ENCODE results near the gene SRSF4.

Gene SRSF4

DNA sequence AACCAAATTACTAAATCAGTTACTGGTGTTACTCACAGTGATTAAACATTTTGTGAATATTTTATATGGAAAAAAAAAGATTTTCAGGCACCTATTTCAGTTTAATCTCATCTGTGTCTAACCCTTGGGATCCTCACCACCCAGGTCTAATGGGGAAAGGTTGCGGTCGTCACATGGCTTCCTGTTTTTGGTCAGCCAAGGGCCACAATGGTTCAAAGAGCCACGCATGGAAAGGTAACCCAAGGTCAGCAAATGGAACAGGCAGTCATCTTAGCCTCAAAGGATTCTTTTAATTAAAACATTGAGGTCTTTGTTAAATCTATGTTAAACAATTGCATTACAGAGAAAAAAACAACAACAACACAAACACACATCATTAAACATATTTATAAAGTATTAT lies 21.9 kb downstream of the SRSF4 start:
- no peaks in the 10 kb centered on the region for H3K9me3 ChIP-seq (ENCODE audit: low read length)
- TF ChIP-seq EZH2 (IDR thresholded peaks at IDR 0.05; ENCODE audit: borderline replicate concordance, low read length) (no peak), CTCF (IDR thresholded peaks at IDR 0.05; ENCODE audit: low read length) (no peak)
- H3K4me1 ChIP-seq (ENCODE audit: insufficient read depth, low read length, severe bottlenecking) = no peaks in the 10 kb centered on the region
- no peaks in the 10 kb centered on the region for H3F3A ChIP-seq (ENCODE audit: insufficient read depth, low read length)
- no peaks in the 10 kb centered on the region for H3K9me2 ChIP-seq (ENCODE audit: low read depth, low read length)
- peaks cover 2% of the 10 kb centered on the region; the same call in 1 of the 2 replicates for H4K20me1 ChIP-seq (ENCODE audit: insufficient read depth, low read length)
- H3K36me3 ChIP-seq (ENCODE audit: insufficient read depth, low read length) = peaks cover 95% of the 10 kb centered on the region
- no peak overlapping the region for H3K4me2 ChIP-seq (ENCODE audit: low read length)
- H3K27ac ChIP-seq (ENCODE audit: low read depth, low read length, poor library complexity, severe bottlenecking) = no peak overlapping the region
- H3K4me3 ChIP-seq (ENCODE audit: low read depth, low read length, poor library complexity, severe bottlenecking) = no peak overlapping the region
- H3K9ac ChIP-seq (ENCODE audit: low read length) = no peak overlapping the region
- no peaks in the 10 kb centered on the region for H3K27me3 ChIP-seq (ENCODE audit: insufficient read depth, low read length)
- H2AFZ ChIP-seq (ENCODE audit: low read length) = no peak overlapping the region
- peaks cover 32% of the 10 kb centered on the region for H3K79me2 ChIP-seq (ENCODE audit: insufficient read depth, low read length)

DNA sequence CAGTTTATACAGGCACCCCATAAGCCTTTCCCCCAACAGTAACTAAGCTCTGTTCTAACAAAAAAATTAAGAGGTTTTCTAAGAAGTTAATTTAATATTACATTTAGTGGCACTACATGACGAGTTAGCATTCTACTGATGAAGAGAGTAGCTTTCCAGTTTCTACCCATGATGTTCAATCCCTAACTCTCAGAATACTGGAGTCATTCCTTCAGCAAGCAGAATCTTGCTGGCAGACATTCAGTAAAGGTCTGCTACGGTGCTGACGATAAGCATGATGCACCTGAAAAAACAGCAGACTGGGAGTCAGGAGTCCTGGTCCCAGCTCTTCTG lies 24.5 kb downstream of the SRSF4 start:
- Histone ChIP-seq H3K9ac (ENCODE audit: low read length) (no peak overlapping the region), H3K9me2 (ENCODE audit: low read depth, low read length) (no peaks in the 10 kb centered on the region), H3K27me3 (ENCODE audit: insufficient read depth, low read length) (no peaks in the 10 kb centered on the region), H3K9me3 (ENCODE audit: low read length) (no peaks in the 10 kb centered on the region), H3K4me1 (ENCODE audit: insufficient read depth, low read length, severe bottlenecking) (no peaks in the 10 kb centered on the region), H3K79me2 (ENCODE audit: insufficient read depth, low read length) (peaks cover 7% of the 10 kb centered on the region; the same call in 1 of the 2 replicates), H3K4me3 (ENCODE audit: low read depth, low read length, poor library complexity, severe bottlenecking) (no peak overlapping the region), H3F3A (ENCODE audit: insufficient read depth, low read length) (no peaks in the 10 kb centered on the region), H2AFZ (ENCODE audit: low read length) (no peak overlapping the region), H3K4me2 (ENCODE audit: low read length) (no peak overlapping the region), H3K27ac (ENCODE audit: low read depth, low read length, poor library complexity, severe bottlenecking) (no peak overlapping the region), H3K36me3 (ENCODE audit: insufficient read depth, low read length) (peaks cover 95% of the 10 kb centered on the region), H4K20me1 (ENCODE audit: insufficient read depth, low read length) (no peaks in the 10 kb centered on the region)
- TF ChIP-seq EZH2 (IDR thresholded peaks at IDR 0.05; ENCODE audit: borderline replicate concordance, low read length) (no peak), CTCF (IDR thresholded peaks at IDR 0.05; ENCODE audit: low read length) (no peak)

GRCh38 chr1:29156543-29157268 lies 25.0 kb downstream of the SRSF4 start:
- Histone ChIP-seq H3K4me3 (ENCODE audit: low read depth, low read length, poor library complexity, severe bottlenecking) (no peak overlapping the region), H3K27me3 (ENCODE audit: insufficient read depth, low read length) (no peaks in the 10 kb centered on the region), H3K9me3 (ENCODE audit: low read length) (no peaks in the 10 kb centered on the region), H3K27ac (ENCODE audit: low read depth, low read length, poor library complexity, severe bottlenecking) (no peak overlapping the region), H3K79me2 (ENCODE audit: insufficient read depth, low read length) (peaks cover 4% of the 10 kb centered on the region; the same call in 1 of the 2 replicates), H3K4me1 (ENCODE audit: insufficient read depth, low read length, severe bottlenecking) (no peaks in the 10 kb centered on the region), H3K9me2 (ENCODE audit: low read depth, low read length) (no peaks in the 10 kb centered on the region), H2AFZ (ENCODE audit: low read length) (no peak overlapping the region), H4K20me1 (ENCODE audit: insufficient read depth, low read length) (no peaks in the 10 kb centered on the region), H3F3A (ENCODE audit: insufficient read depth, low read length) (no peaks in the 10 kb centered on the region), H3K4me2 (ENCODE audit: low read length) (no peak overlapping the region), H3K9ac (ENCODE audit: low read length) (no peak overlapping the region), H3K36me3 (ENCODE audit: insufficient read depth, low read length) (peaks cover 96% of the 10 kb centered on the region)
- TF ChIP-seq CTCF (IDR thresholded peaks at IDR 0.05; ENCODE audit: low read length) (no peak), EZH2 (IDR thresholded peaks at IDR 0.05; ENCODE audit: borderline replicate concordance, low read length) (no peak)
